K562 (cell line): ENCODE data around the gene BTRC. TPM values are rescaled to one million over a fixed set of nuclear protein-coding genes. Genes with fewer than 3 reads are reported as not detected.
A peak's percentile ranks its signal among the peaks of the same experiment; 100 is the strongest.

Experiments used
- CEBPB ChIP-seq: fragments of 450-650 bp; IDR thresholded peaks from 2 replicates; pipeline ENCODE4 v1.6.1; 2016; ENCODE audit warnings: missing genetic modification characterization, missing compliant biosample characterization
- CREM ChIP-seq: IDR thresholded peaks from 2 replicates; pipeline ENCODE4 v1.6.1; 2014; ENCODE audit warnings: antibody characterized with exemption, low read depth
- FOXJ3 ChIP-seq: sonication (generic); formaldehyde crosslinking; IDR thresholded peaks from 2 replicates; pipeline ENCODE4 v1.4.0; 2020; ENCODE audit warnings: mild to moderate bottlenecking, missing genetic modification reagents
- FUS ChIP-seq: fragments of 200-400 bp; formaldehyde crosslinking; optimal IDR thresholded peaks from 2 replicates; pipeline ENCODE3; 2017; ENCODE audit warnings: low read depth, low read length
- HNRNPH1 ChIP-seq: fragments of 200-400 bp; formaldehyde crosslinking; optimal IDR thresholded peaks from 2 replicates; pipeline ENCODE3; 2017; ENCODE audit warnings: low read depth, mild to moderate bottlenecking, low read length, moderate library complexity
- SMARCE1 ChIP-seq: fragments of 450-650 bp; IDR thresholded peaks from 2 replicates; pipeline ENCODE4 v1.7.1; 2016; ENCODE audit warnings: mild to moderate bottlenecking
- SNIP1 ChIP-seq: fragments of 450-650 bp; IDR thresholded peaks from 2 replicates; pipeline ENCODE4 v1.7.1; 2017; ENCODE audit warnings: low read depth, mild to moderate bottlenecking
- WHSC1 ChIP-seq: IDR thresholded peaks from one replicate; pipeline ENCODE4 v1.6.1; 2012; ENCODE audit warnings: low read length, control low read depth, inconsistent platforms
- ZNF3 ChIP-seq: fragments of 250-450 bp; sonication (Bioruptor Pico); IDR thresholded peaks from 2 replicates; pipeline ENCODE4 v1.5.0; 2021; ENCODE audit warnings: mild to moderate bottlenecking, moderate library complexity
- polyA plus RNA-seq, 8 experiments: library from polyadenylated mRNA; depleted of rRNA in 4 of 8; stranded (reverse) in 5 of 8; unstranded in 3 of 8; fragments of >200 nt; fragmentation: Nextera tagmentation in 2 of 8; fragmentation: Illumina TruSeq in 1 of 8; extraction: Ambion mirVana in 2 of 8; extraction: Trizol in 1 of 8; gene quantifications; 2 replicates each; pipeline versions ENCODE4 v1.2.1 to v1.2.3, GENCODE V29; 2011 to 2014; ENCODE audit warnings: inconsistent platforms in 1 of 8, missing spikeins in 1 of 8
- total RNA-seq, 7 experiments: library from RNA; depleted of rRNA in 6 of 7; stranded (reverse); fragments of >200 nt in 6 of 7; fragmentation: Illumina TruSeq in 2 of 7; extraction: Trizol in 2 of 7; gene quantifications; 2 replicates each; pipeline versions ENCODE4 v1.2.1 to v1.2.3, GENCODE V29; 2011 to 2021; ENCODE audit warnings: low replicate concordance in 1 of 7
- TF ChIP-seq, protein P1 (sequence below), 2 experiments: fragments of 450-650 bp; formaldehyde crosslinking in 1 of 2; IDR thresholded peaks; 2 replicates each; pipeline versions ENCODE4 v1.4.0 to v1.6.1; 2014 to 2020; ENCODE audit warnings: mild to moderate bottlenecking in 2 of 2, borderline replicate concordance in 1 of 2, low read depth in 1 of 2
- TF ChIP-seq, protein P2 (sequence below): sonication (generic); formaldehyde crosslinking; IDR thresholded peaks from 2 replicates; pipeline ENCODE4 v1.8.1; 2023; ENCODE audit warnings: mild to moderate bottlenecking, missing genetic modification reagents, moderate library complexity
- TF ChIP-seq, protein P3 (sequence below): fragments of 450-650 bp; IDR thresholded peaks from one replicate; pipeline ENCODE4 v1.6.1; 2018; ENCODE audit warnings: mild to moderate bottlenecking, moderate library complexity; ENCODE audit not compliant: partially characterized antibody
- TF ChIP-seq, protein P4 (sequence below), 2 experiments: fragments of 450-650 bp in 1 of 2; IDR thresholded peaks; 2 replicates each; pipeline ENCODE4 v1.6.1; 2011 to 2017; ENCODE audit warnings: low read depth in 2 of 2, antibody characterized with exemption in 1 of 2, borderline replicate concordance in 1 of 2, low read length in 1 of 2, mild to moderate bottlenecking in 1 of 2, mixed read lengths in 1 of 2; ENCODE audit not compliant: control insufficient read depth in 1 of 2

BTRC gene
- total and polyA plus RNA-seq, 9 of the 15 experiments (the other 6 are each of a cell fraction or from before 2014, with no cell fraction given) = 1.6 to 15.4 (median 7.0) TPM

DNA sequence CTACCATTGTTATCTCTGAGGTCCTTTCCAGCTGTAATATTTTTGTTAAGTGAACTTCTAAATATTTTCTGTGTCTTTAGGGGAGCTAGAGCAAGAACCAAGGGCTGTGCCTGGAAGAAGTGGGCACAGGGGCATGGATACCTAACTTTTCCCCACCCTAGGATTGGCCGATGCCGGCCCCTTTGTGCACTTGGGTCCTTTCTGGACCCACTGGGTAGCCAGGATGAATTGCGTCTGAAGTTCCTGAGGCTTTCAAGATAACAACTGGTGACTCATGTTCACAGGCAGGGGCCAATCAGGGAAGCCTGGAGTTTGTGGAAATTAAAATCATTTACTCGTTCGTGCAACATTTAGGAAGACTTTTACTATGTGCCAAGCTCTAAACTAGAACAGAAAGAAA, 234.9 kb downstream of the BTRC start (continued):
- TF ChIP-seq, protein P1, sequence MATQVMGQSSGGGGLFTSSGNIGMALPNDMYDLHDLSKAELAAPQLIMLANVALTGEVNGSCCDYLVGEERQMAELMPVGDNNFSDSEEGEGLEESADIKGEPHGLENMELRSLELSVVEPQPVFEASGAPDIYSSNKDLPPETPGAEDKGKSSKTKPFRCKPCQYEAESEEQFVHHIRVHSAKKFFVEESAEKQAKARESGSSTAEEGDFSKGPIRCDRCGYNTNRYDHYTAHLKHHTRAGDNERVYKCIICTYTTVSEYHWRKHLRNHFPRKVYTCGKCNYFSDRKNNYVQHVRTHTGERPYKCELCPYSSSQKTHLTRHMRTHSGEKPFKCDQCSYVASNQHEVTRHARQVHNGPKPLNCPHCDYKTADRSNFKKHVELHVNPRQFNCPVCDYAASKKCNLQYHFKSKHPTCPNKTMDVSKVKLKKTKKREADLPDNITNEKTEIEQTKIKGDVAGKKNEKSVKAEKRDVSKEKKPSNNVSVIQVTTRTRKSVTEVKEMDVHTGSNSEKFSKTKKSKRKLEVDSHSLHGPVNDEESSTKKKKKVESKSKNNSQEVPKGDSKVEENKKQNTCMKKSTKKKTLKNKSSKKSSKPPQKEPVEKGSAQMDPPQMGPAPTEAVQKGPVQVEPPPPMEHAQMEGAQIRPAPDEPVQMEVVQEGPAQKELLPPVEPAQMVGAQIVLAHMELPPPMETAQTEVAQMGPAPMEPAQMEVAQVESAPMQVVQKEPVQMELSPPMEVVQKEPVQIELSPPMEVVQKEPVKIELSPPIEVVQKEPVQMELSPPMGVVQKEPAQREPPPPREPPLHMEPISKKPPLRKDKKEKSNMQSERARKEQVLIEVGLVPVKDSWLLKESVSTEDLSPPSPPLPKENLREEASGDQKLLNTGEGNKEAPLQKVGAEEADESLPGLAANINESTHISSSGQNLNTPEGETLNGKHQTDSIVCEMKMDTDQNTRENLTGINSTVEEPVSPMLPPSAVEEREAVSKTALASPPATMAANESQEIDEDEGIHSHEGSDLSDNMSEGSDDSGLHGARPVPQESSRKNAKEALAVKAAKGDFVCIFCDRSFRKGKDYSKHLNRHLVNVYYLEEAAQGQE (IDR thresholded peaks at IDR 0.05; ENCODE audit: borderline replicate concordance) = no peak
- TF ChIP-seq, protein P1 (CRISPR knock-in tag; IDR thresholded peaks at IDR 0.05; ENCODE audit: low read depth) = no peak
- TF ChIP-seq CEBPB (tag) (no peak), CREM (peak; percentile 49), SMARCE1 (0 out of 2 replicates have a peak, but pooled peaks have one; percentile 16), SNIP1 (no peak), FUS (no peak), HNRNPH1 (no peak), ZNF3 (no peak), WHSC1 (no peak), FOXJ3 (CRISPR knock-in tag) (no peak)
- TF ChIP-seq, protein P2, sequence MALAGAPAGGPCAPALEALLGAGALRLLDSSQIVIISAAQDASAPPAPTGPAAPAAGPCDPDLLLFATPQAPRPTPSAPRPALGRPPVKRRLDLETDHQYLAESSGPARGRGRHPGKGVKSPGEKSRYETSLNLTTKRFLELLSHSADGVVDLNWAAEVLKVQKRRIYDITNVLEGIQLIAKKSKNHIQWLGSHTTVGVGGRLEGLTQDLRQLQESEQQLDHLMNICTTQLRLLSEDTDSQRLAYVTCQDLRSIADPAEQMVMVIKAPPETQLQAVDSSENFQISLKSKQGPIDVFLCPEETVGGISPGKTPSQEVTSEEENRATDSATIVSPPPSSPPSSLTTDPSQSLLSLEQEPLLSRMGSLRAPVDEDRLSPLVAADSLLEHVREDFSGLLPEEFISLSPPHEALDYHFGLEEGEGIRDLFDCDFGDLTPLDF (CRISPR knock-in tag) = no peak
- TF ChIP-seq, protein P3, sequence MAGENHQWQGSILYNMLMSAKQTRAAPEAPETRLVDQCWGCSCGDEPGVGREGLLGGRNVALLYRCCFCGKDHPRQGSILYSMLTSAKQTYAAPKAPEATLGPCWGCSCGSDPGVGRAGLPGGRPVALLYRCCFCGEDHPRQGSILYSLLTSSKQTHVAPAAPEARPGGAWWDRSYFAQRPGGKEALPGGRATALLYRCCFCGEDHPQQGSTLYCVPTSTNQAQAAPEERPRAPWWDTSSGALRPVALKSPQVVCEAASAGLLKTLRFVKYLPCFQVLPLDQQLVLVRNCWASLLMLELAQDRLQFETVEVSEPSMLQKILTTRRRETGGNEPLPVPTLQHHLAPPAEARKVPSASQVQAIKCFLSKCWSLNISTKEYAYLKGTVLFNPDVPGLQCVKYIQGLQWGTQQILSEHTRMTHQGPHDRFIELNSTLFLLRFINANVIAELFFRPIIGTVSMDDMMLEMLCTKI = no peak
- TF ChIP-seq, protein P4, sequence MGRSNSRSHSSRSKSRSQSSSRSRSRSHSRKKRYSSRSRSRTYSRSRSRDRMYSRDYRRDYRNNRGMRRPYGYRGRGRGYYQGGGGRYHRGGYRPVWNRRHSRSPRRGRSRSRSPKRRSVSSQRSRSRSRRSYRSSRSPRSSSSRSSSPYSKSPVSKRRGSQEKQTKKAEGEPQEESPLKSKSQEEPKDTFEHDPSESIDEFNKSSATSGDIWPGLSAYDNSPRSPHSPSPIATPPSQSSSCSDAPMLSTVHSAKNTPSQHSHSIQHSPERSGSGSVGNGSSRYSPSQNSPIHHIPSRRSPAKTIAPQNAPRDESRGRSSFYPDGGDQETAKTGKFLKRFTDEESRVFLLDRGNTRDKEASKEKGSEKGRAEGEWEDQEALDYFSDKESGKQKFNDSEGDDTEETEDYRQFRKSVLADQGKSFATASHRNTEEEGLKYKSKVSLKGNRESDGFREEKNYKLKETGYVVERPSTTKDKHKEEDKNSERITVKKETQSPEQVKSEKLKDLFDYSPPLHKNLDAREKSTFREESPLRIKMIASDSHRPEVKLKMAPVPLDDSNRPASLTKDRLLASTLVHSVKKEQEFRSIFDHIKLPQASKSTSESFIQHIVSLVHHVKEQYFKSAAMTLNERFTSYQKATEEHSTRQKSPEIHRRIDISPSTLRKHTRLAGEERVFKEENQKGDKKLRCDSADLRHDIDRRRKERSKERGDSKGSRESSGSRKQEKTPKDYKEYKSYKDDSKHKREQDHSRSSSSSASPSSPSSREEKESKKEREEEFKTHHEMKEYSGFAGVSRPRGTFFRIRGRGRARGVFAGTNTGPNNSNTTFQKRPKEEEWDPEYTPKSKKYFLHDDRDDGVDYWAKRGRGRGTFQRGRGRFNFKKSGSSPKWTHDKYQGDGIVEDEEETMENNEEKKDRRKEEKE (IDR thresholded peaks at IDR 0.05; ENCODE audit: borderline replicate concordance in 1 of 2, control insufficient read depth in 1 of 2, low read depth in 2 of 2, low read length in 1 of 2) = no peak
